Mammary epithelial cell (primary cell): ENCODE data around the gene UPP1.

ENCODE experiments used
- CTCF ChIP-seq, 2 donors: IDR thresholded peaks in 1 of 2; conservative IDR thresholded peaks in 1 of 2; 2 replicates each; pipeline ENCODE4 v1.5.1; 2011 to 2012; ENCODE audit warnings: inconsistent platforms in 2 of 2, low read length in 2 of 2, mild to moderate bottlenecking in 2 of 2, control low read depth in 1 of 2, low read depth in 1 of 2; ENCODE audit not compliant: insufficient read depth in 1 of 2; ENCODE audit errors: extremely low read depth in 1 of 2
- EZH2 ChIP-seq: IDR thresholded peaks from 2 replicates; pipeline ENCODE4 v1.6.1; 2012; ENCODE audit warnings: low read length, inconsistent platforms, borderline replicate concordance

GRCh38 chr7:48141521-48141920 lies 52.5 kb downstream of the UPP1 start:
- TF ChIP-seq CTCF (conservative IDR thresholded peaks at IDR 0.05 in 1 of 2, IDR thresholded peaks at IDR 0.05 in 1 of 2; ENCODE audit: extremely low read depth in 1 of 2, insufficient read depth in 1 of 2, low read depth in 1 of 2, low read length in 2 of 2): no peak
- TF ChIP-seq EZH2: no peak
